ENCODE measurements around the gene SERPIND1. TPM values are rescaled to one million over a fixed set of nuclear protein-coding genes. Genes with fewer than 3 reads are reported as not detected.
"Not testable (repeated sequence)": the region's sequence is repeated elsewhere in the genome, so short reads cannot be mapped to it uniquely, and the experiment has no call there.

The SERPIND1 gene
- total RNA-seq, 1 donor: not detected

DNA sequence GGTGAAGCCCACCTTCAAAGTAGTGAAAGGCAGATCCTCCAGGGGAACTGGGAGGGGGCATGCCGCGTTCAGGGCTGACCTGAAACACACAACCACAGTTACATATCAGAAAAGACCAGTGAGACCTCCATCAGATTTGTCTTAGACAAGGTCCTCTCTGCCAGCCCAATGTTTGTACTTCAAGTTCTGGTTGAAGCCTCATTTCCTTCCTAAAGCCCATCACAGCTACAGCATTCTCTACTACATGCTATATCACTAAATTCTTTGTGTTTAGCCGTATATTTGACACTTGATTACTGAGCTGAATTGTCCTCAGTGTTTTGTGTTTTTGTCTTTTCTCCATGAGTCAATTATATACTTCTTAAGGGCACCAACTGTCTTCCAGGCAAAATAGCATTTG, 44.6 kb downstream of the SERPIND1 start:
- TF ChIP-seq, protein P1, sequence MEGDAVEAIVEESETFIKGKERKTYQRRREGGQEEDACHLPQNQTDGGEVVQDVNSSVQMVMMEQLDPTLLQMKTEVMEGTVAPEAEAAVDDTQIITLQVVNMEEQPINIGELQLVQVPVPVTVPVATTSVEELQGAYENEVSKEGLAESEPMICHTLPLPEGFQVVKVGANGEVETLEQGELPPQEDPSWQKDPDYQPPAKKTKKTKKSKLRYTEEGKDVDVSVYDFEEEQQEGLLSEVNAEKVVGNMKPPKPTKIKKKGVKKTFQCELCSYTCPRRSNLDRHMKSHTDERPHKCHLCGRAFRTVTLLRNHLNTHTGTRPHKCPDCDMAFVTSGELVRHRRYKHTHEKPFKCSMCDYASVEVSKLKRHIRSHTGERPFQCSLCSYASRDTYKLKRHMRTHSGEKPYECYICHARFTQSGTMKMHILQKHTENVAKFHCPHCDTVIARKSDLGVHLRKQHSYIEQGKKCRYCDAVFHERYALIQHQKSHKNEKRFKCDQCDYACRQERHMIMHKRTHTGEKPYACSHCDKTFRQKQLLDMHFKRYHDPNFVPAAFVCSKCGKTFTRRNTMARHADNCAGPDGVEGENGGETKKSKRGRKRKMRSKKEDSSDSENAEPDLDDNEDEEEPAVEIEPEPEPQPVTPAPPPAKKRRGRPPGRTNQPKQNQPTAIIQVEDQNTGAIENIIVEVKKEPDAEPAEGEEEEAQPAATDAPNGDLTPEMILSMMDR (IDR thresholded peaks at IDR 0.05; ENCODE audit: extremely low read depth, low read depth, low read length): no peak
- Histone ChIP-seq H3K4me3 (ENCODE audit: insufficient read depth, low read length) (no peak overlapping the region), H3K27me3 (ENCODE audit: insufficient read depth, low read length) (no peaks in the 10 kb centered on the region), H3K79me2 (ENCODE audit: insufficient read depth, low read length) (no peaks in the 10 kb centered on the region), H3K36me3 (ENCODE audit: insufficient read depth, low read length) (peaks cover 37% of the 10 kb centered on the region), H3K9me3 (ENCODE audit: low read depth, low read length) (no peaks in the 10 kb centered on the region), H3K4me1 (ENCODE audit: insufficient read depth, low read length) (no peaks in the 10 kb centered on the region), H2AFZ (ENCODE audit: low read length) (no peak overlapping the region), H4K20me1 (ENCODE audit: insufficient read depth, low read length) (no peaks in the 10 kb centered on the region), H3K27ac (ENCODE audit: low read depth, low read length) (no peak overlapping the region), H3K4me2 (ENCODE audit: insufficient read depth, low read length) (no peak overlapping the region)
- no peak for DNase-seq (ENCODE audit: insufficient read length, low spot score, missing footprints)

DNA sequence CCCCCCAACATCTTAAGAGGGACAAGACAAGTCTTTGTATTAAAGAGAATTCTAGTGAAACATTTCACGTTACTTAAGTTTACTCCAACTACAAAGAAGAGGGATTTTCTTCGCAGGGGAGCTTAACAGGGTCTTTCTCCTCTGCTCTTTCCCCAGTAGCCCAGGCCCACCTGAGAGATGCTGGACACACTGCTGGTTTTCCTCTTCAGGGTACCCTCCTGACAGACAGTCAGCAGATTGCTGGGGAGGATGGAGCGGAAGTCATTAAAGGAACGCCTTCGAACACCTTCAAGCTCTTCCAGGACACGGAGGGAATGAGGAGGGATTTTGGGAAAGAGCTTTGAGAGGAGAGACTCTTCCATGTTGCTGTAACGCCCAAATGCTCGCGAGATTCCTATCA, 45.6 kb downstream of the SERPIND1 start:
- DNase-seq (ENCODE audit: insufficient read length, low spot score, missing footprints): no peak
- Histone ChIP-seq H3K4me2 (ENCODE audit: insufficient read depth, low read length) (no peak overlapping the region), H3K9me3 (ENCODE audit: low read depth, low read length) (no peaks in the 10 kb centered on the region), H3K4me1 (ENCODE audit: insufficient read depth, low read length) (no peaks in the 10 kb centered on the region), H3K27me3 (ENCODE audit: insufficient read depth, low read length) (no peaks in the 10 kb centered on the region), H3K79me2 (ENCODE audit: insufficient read depth, low read length) (no peaks in the 10 kb centered on the region), H2AFZ (ENCODE audit: low read length) (no peak overlapping the region), H3K36me3 (ENCODE audit: insufficient read depth, low read length) (peaks cover 38% of the 10 kb centered on the region), H3K27ac (ENCODE audit: low read depth, low read length) (no peak overlapping the region), H3K4me3 (ENCODE audit: insufficient read depth, low read length) (no peak overlapping the region), H4K20me1 (ENCODE audit: insufficient read depth, low read length) (no peaks in the 10 kb centered on the region)
- TF ChIP-seq, protein P1 (IDR thresholded peaks at IDR 0.05; ENCODE audit: extremely low read depth, low read depth, low read length): no peak

DNA sequence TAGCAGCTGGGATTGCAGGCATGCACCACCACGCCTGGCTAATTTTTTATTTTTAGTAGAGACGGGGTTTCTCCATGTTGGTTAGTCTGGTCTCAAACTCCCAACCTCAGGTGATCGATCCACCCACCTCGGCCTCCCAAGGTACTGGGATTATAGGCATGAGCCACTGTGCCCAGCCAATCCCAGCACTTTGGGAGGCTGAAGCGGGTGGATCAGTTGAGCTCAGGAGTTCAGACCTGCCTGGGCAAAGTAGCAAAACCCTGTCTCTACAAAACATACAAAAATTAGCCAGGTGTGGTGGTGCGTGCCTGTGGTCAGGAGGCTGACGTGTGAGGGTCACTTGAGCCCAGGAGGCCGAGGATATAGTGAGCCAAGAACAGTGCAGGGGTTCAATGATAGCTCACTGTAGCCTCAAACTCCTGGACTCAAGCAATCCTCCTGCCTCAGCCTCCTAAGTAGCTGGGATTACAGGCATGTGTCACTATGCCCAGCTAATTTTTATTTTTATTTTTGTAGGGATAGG, 47.9 kb downstream of the SERPIND1 start:
- not testable (repeated sequence) for H3K4me2 ChIP-seq (ENCODE audit: insufficient read depth, low read length); DNase-seq (ENCODE audit: insufficient read length, low spot score, missing footprints); H3K27me3 ChIP-seq (ENCODE audit: insufficient read depth, low read length); H3K4me1 ChIP-seq (ENCODE audit: insufficient read depth, low read length); H3K27ac ChIP-seq (ENCODE audit: low read depth, low read length); H3K79me2 ChIP-seq (ENCODE audit: insufficient read depth, low read length); H2AFZ ChIP-seq (ENCODE audit: low read length); H3K9me3 ChIP-seq (ENCODE audit: low read depth, low read length); H4K20me1 ChIP-seq (ENCODE audit: insufficient read depth, low read length); H3K4me3 ChIP-seq (ENCODE audit: insufficient read depth, low read length)
- H3K36me3 ChIP-seq (ENCODE audit: insufficient read depth, low read length): peaks cover 34% of the 10 kb centered on the region

DNA sequence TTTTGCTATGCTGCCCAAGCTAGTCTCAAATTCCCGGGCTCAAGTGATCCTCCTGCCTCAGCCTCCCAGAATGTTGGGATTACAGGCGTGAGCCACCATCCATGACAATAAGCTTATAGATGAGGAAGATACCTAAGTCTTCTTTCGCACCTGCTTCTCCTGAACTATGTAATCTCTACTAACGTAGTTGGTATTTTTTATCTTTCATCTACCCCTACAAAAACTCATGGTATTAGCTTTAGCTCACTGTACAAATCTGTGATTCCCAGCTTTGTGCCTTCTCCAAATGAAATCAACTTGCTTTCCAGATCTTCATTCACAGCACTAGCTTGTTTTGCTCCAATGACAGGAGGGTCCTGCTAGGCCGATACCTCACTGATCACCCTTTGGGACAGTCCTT, 48.3 kb downstream of the SERPIND1 start:
- Histone ChIP-seq H2AFZ (ENCODE audit: low read length) (no peak overlapping the region), H3K9me3 (ENCODE audit: low read depth, low read length) (no peaks in the 10 kb centered on the region), H3K79me2 (ENCODE audit: insufficient read depth, low read length) (no peaks in the 10 kb centered on the region), H3K4me2 (ENCODE audit: insufficient read depth, low read length) (no peak overlapping the region), H3K4me1 (ENCODE audit: insufficient read depth, low read length) (no peaks in the 10 kb centered on the region), H3K36me3 (ENCODE audit: insufficient read depth, low read length) (peaks cover 29% of the 10 kb centered on the region), H3K27me3 (ENCODE audit: insufficient read depth, low read length) (no peaks in the 10 kb centered on the region), H3K4me3 (ENCODE audit: insufficient read depth, low read length) (no peak overlapping the region), H4K20me1 (ENCODE audit: insufficient read depth, low read length) (no peaks in the 10 kb centered on the region), H3K27ac (ENCODE audit: low read depth, low read length) (no peak overlapping the region)
- TF ChIP-seq, protein P1 (IDR thresholded peaks at IDR 0.05; ENCODE audit: extremely low read depth, low read depth, low read length): no peak
- no peak for DNase-seq (ENCODE audit: insufficient read length, low spot score, missing footprints)
